Fibroblast of pulmonary artery (primary cell): ENCODE results near the gene CNN2.

Source experiments
- DNase-seq: peaks from one replicate; pipeline ENCODE4 v3.0.0-alpha.2; 2010; ENCODE audit warnings: low read depth
- H3K4me3 ChIP-seq: replicated peaks from 2 replicates; pipeline ENCODE4 v1.5.1; 2011; ENCODE audit warnings: low read depth, mild to moderate bottlenecking, control low read depth, low read length, moderate library complexity
- CTCF ChIP-seq: IDR thresholded peaks from 2 replicates; pipeline ENCODE4 v1.5.1; 2011; ENCODE audit warnings: mild to moderate bottlenecking, control low read depth, low read length, inconsistent platforms; ENCODE audit errors: missing control alignments

The CNN2 gene

DNA sequence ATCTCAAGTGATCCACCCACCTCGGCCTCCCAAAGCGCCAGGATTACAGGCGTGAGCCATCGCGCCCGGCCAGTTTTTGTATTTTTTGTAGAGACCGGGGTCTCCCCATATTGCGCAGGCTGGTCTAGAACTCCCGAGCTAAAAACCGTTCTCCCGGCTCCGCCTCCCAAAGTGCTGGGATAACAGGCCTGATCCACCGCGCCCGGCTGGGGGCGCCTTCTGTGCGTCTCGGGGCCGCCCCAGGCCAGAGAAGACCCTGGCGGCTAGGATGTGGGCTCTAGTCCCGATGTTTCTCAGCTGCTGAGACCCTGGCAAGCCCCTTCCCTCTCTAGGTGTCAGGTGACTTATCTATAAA is 44.1 kb downstream of the CNN2 start:
- TF ChIP-seq CTCF, result peak; percentile 14
- H3K4me3 ChIP-seq, result no peak overlapping the region
- no peak for DNase-seq

DNA sequence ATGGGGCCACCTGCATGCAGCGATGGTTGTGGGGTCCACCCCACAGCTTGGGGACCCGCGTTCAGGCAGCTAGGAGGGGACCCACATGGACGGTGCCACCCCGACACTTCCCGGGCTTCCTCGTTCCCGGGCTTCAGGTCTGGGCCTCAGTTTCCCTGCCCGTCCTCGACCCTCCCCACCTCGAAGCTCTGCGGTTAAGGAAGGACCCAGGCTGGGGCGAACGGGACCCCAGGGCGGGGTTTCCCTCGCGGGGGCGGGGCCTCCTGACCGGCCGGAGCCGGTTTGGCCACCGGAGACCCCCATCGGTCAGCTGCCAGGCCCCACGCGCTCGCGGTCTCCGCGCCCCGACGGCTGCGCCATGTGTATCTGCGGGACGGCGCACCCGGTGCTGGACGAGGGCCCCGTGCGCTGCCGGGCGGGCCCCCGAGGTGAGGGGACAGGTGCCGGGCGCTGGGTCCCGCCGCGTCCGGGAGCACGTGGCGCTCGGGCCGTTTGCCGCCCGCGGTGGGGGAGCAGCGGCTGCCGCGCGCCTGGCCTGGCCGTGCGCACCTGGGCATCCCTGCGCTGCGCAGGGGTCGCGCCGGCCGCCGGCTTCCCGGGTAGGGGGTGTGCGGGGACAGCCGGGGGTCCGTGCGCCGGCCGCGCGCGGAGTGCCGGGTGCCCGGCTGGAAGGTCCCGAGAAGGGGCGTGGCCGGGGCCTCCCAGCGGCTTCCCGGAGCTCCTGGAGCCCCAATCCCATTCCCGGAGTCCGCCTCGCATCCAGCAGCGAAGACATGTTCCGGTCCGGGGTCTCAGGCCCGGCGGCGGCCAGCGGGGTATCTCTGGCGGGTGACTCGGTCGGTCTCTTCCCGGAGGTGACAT is 44.8 kb downstream of the CNN2 start:
- no peak overlapping the region for H3K4me3 ChIP-seq
- TF ChIP-seq CTCF, result no peak
- DNase-seq, result no peak

GRCh38 chr19:1072371-1073015 is 46.1 kb downstream of the CNN2 start:
- DNase-seq, result no peak
- no peak overlapping the region for H3K4me3 ChIP-seq
- TF ChIP-seq CTCF, result no peak

- DNase-seq, result no peak
- no peak overlapping the region for H3K4me3 ChIP-seq
- TF ChIP-seq CTCF, result no peak
These were observed 46.9 kb downstream of the CNN2 start for GRCh38 chr19:1073063-1073955.

DNA sequence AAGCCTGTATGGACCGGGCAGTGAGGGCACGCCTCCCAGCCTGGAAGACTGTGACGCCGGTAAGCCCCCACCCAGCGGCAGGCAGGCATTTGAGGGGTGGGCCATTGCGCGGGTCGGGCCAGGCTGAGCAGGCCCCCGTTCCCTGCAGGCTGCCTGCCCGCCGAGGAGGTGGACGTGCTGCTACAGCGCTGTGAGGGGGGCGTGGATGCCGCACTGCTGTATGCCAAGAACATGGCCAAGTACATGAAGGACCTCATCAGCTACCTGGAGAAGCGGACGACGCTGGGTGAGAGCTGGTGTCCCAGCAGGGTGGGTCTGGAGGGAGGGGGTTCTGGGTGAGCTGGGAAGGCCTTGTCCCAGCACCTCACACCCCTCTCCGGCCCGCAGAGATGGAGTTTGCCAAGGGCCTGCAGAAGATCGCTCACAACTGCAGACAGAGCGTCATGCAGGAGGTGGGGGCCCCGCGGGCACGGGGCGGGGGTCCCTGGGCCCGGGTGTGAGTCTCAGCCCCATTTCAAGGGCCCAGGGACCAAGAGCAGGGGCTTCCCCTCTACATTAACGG is 47.6 kb downstream of the CNN2 start:
- no peak for TF ChIP-seq CTCF
- H3K4me3 ChIP-seq, result no peak overlapping the region

DNA sequence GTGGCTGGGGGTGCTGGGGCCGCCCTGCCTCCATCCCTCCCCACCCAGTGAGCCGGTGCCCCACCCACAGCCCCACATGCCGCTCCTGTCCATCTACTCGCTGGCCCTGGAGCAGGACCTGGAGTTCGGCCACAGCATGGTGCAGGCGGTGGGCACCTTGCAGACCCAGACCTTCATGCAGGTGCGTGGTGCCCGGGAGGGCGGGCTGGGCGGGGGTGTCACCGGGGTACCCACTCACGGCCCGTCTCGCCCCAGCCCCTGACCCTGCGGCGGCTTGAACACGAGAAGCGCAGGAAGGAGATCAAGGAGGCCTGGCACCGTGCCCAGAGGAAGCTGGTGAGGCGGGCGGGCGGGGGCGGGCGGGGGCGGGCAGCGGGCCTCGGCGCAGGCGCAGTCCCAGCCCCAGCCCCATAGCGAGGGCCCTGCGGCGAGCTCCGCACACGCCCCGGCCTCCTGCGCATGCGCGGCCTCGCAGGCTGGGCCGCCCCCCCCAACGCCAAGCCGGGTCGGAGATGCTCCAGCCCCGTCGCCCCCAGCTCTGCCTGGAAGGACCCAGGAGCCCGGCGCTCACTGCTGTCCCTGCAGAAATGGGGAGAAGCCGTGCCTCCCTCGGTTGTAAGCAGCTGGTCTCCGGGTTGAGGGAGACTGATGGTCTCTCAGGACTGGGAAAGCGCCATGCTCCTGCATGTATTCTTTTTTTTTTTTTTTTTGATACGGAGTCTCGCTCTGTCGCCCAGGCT is 48.3 kb downstream of the CNN2 start:
- TF ChIP-seq CTCF, result no peak
- peak overlapping the region; percentile 10 for H3K4me3 ChIP-seq
- no peak for DNase-seq

More for the DNA sequence above, 47.6 kb downstream of the CNN2 start:
- no peak for DNase-seq
